Pulmonary artery endothelial cell (primary cell): Measurements from ENCODE around the gene KCNJ16. TPM values are rescaled to one million over a fixed set of nuclear protein-coding genes. Genes with fewer than 3 reads are reported as not detected.
A peak's percentile ranks its signal among the peaks of the same experiment; 100 is the strongest.
"Not testable (repeated sequence)": the region's sequence is repeated elsewhere in the genome, so short reads cannot be mapped to it uniquely, and the experiment has no call there.

Experiments
- DNase-seq: peaks from one replicate; pipeline ENCODE4 v3.0.0-alpha.2; 2011; ENCODE audit warnings: low read depth, low spot score
- total RNA-seq: library from RNA; depleted of rRNA; stranded (reverse); fragments of >200 nt; gene quantifications from 2 replicates; pipeline ENCODE4 v1.2.3, GENCODE V29; 2014

KCNJ16 gene
- total RNA-seq, result 0.07 TPM in 1 of 2 replicates, not detected in the other

GRCh38 chr17:70074956-70075355 lies at the start of gene KCNJ16:
Gene KCNJ16 (plus strand): TSS chr17:70075225. CDS start chr17:70132088, 56,863 bp downstream.
- no peak for DNase-seq

GRCh38 chr17:70028397-70028796 lies 46.6 kb upstream of the KCNJ16 start:
- no peak for DNase-seq

- DNase-seq, result no peak
These were observed 45.9 kb upstream of the KCNJ16 start for GRCh38 chr17:70028978-70029767.

GRCh38 chr17:70030371-70030770 lies 44.7 kb upstream of the KCNJ16 start:
- DNase-seq, result no peak

GRCh38 chr17:70031341-70031740 lies 43.7 kb upstream of the KCNJ16 start:
- no peak for DNase-seq

GRCh38 chr17:70033165-70033564 lies 41.9 kb upstream of the KCNJ16 start:
- no peak for DNase-seq

GRCh38 chr17:70034158-70034557 lies 40.9 kb upstream of the KCNJ16 start:
- DNase-seq, result peak; percentile 97

GRCh38 chr17:70037498-70037897 lies 37.5 kb upstream of the KCNJ16 start:
- no peak for DNase-seq

- DNase-seq, result peak; percentile 86
These were observed 34.7 kb upstream of the KCNJ16 start for GRCh38 chr17:70040336-70040735.

GRCh38 chr17:70041061-70041460 lies 34.0 kb upstream of the KCNJ16 start:
- no peak for DNase-seq

- peak; percentile 62 for DNase-seq
These were observed 33.5 kb upstream of the KCNJ16 start for GRCh38 chr17:70041540-70041939.

GRCh38 chr17:70045780-70046179 lies 29.2 kb upstream of the KCNJ16 start:
- DNase-seq, result not testable (repeated sequence)

- DNase-seq, result no peak
These were observed 27.2 kb upstream of the KCNJ16 start for GRCh38 chr17:70047619-70048419.

- DNase-seq, result no peak
These were observed 25.0 kb upstream of the KCNJ16 start for GRCh38 chr17:70049801-70050591.

GRCh38 chr17:70050931-70051330 lies 24.1 kb upstream of the KCNJ16 start:
- no peak for DNase-seq

- no peak for DNase-seq
These were observed 21.5 kb upstream of the KCNJ16 start for GRCh38 chr17:70053241-70054234.

- DNase-seq, result no peak
These were observed 20.0 kb upstream of the KCNJ16 start for GRCh38 chr17:70055000-70055399.

GRCh38 chr17:70059071-70059470 lies 16.0 kb upstream of the KCNJ16 start:
- no peak for DNase-seq

GRCh38 chr17:70059649-70060048 lies 15.4 kb upstream of the KCNJ16 start:
- no peak for DNase-seq

- no peak for DNase-seq
These were observed 14.6 kb upstream of the KCNJ16 start for GRCh38 chr17:70060415-70060814.
